ENCODE results near the gene GMPR.

GMPR gene

DNA sequence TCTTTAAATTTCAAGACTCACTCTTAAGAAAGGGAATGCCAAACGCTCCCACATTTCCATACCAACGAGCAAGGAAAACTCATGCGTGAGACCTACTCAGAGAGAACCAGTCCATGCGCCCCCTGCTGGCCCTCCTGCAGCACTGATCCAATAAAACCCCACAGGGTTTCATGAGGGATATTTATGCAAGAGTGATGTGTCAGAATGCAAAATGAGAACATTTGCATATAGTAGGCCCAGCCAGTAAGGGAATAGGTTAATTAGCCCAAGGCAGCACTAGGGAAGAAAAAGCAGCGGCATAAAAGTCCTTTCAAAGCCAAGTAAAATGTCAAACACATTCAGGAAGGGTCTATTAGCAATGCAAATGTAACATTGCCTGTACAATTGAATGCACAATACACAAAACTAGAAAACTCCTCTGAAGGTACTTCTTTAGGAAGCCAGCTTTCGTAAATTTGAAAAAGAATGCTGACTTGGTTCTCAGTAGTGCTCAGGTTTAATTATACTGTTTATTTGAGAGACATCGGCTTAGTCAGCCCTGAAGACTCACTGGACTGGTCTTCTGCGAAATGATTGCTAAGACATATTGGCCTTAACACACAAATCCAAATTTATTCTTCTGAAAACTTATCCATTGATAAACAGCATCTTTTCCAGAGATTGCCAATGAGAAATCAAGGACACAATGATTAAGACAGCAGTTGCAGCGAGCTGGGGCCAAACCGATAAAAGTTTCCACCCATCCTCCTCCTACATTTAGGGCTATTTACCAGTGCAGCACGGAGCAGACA lies 93.2 kb downstream of the GMPR start:
- peak; percentile 81 for DNase-seq

DNA sequence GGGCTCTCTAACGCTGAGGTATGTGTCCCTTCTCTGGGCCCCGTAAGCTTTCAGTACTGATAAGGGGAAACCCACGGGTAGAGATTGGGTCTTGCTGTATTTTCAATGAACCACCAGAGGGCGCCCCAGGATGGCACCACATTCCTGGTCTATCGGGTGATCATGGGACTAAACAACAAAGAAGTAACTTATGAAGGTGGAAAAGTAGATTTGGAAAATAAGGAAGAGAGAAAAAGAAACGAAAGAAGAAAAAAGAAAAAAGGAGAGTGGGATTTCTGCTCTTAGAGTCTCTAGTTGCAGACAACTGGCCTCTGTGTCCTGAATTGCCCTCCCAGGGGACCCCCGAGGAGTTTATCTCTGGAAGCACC lies 93.8 kb downstream of the GMPR start:
- peak; percentile 75 for DNase-seq

DNA sequence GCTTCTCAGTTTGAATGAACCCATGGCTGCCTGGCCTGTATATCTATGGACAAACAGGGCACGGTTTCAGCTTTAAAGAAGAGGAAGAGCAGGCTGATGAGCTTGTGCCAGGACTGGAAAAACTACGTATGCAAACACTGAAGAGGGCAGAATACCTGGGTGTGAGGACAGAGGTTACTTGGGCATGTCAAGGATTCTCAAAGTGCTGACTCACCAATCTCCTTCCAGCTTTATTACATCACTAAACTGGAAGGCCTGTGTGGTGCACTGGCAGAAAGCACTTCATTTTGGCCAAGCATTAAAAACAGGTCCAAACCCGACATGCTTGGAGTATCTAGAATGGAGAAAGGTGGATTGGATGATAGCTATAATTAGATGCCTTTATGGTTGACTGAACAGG lies 95.2 kb downstream of the GMPR start:
- DNase-seq: peak; percentile 57

DNA sequence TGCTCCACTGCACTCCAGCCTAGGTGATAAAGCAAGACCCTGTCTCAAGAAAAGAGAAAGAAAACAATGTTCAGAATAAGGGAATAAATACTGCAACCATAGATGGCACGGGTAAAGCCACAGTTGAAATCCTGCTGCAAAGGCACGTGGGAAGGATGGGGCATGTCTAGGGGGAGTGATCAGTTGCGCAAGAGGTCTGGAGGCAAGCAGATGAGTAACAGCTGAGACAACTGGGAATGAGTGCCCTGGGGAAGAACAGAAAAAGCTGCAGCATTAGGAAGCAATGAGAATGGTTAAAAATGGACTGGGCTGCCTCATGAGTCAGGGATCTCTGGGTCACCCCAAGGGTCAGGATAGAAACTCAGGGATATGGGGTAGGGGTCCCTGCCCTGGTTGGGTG lies 96.3 kb downstream of the GMPR start:
- DNase-seq: peak; percentile 94

DNA sequence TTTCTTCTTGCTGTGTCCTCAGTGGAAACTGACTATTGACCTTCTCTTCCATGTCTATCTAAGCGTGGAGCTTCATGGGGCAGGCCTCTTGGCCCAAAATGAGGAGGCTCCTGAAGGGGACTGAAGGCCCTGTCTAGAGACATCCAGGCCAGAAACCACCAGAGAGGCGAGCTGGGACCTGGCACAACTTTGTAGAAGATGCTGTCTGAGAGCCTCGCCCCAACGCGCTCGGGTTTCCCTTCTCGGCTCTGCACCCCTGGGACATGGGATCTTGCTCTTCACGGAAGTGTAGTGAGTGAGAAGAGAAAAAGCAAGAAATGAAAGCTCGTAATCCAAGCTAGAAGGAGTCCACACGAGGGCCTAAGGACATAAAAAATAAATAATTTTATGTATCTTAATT lies 96.8 kb downstream of the GMPR start:
- no peak for DNase-seq

DNA sequence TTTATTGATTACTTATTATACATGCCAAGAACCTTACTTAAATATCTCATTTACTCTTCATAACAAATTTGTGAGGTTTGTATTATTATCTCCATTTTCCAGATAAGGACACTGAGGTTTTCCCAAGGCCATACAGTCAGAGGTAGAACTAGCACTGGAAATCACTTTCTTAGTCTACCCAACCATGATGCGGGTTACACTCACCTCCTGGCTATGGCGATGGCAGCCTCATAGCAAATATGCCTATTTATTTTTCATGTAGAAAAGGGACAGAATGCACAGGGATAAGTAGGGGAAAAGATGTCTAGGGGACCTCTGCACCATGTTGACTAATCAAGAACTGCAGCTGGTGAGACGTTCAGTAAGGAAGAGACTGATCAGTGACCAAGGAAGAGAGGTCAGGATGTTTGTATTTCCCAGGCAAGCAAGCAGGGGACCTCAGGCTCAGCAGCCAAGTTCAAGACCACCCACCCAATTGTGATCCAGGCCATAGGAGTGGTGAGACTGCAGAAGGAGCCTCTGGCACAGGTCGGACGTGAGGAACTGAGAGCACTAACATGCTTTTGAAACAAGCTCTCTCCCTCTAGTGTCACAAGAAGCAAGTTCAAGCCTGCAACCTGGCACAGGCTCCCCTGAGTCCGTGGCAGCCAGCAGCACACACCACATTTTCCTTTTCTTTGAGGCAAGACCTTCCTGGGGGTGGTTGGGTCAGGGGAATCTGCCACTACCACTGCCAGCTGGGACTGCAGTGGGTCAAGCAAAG lies 97.8 kb downstream of the GMPR start:
- DNase-seq: no peak

DNA sequence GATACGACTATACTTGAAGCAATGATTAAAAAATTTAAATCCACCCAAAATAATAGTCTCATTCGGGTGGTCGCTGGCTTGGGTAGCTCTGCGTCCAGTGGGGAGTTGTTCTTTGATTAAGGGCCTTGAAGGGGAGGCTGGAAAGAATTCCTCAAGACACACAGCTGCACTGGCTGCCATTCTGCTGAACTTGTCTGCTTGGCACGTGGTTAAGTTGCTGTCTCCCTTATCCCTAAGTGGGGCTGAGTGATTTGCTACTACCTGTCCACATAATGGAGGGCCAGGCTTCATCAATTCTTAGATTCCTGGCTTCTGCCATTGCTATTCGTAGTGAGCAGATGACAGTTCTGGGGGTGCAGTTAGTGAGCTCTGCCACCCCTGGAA lies 98.5 kb downstream of the GMPR start:
- no peak for DNase-seq

DNA sequence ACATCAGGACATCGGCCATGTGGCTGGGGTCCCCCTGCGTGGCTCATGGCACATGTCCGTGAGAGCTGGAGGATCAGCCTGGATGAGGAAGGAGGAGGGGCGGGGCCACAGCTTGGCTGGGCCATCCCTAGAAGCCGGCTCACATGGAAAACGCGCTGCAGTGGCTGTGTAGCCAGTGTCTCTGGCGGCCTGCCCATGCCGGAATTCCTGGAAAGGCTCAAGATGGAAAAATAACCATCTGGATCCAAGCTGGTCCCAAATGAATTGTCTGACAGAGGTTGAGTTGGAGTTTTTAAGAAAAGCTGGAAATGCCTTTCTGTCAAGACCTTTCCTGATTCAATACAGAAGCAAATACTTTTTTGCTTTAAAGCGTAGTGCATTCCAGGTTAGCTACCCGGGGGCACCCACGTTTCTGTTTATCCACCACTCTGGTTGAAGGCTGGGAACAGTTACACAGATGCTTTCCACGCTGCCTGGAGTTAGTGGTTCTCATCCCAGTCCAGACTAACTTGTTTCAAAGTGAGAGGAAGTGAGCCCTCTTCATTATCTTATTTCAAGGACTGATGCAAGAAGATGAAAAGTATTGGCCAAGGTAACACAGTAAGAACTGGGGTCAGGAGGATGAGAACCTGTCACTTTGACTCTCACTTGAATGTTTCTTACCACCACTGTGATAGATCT lies 99.0 kb downstream of the GMPR start:
- DNase-seq: peak; percentile 99

DNA sequence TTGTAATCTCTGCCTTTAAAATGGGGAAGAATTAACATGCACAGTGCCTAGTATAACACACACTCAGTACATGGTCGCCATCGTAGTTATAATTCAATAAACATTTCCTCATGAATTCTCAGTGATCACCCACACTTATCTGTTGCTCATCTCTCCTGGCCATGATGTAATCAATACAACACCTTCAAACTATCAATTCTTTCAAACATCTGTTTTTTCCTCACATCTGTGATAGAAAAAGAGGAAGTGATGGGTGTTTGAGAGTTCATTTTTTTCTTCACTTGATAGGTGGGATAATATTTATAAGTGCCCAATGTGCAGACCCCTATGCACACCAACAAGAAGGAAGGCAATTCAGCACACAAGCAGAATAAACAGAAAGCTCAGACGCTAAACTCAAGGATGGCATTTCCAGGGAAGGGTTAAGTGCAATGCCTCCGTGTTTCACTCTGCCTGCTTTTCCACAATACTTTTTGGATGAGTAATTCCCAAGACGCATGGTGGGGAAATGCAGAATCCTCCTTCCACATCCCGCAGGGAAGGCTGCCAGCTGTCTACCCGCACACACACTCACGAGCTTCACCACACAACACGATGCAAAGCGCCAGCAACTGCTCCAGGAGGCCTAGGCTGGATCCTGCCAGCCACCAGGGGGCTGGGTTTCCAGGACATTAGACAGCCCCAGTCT lies 100.3 kb downstream of the GMPR start:
- DNase-seq: peak; percentile 100

DNA sequence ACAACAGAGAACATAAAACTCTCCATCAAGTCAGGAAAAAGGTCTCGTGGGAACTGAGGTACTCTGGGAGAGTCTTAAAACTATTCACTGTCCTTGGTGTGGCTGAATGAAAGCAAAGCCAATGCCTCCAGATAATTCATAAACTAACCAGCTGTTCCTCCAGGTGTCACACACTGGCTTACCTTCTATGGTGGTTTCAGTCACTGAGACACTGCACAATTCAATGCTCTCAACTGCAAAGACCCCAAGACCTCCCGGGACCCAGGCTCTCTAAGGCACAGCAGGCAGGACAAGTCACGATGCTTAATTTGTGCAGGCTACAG lies 100.8 kb downstream of the GMPR start:
- DNase-seq: no peak

DNA sequence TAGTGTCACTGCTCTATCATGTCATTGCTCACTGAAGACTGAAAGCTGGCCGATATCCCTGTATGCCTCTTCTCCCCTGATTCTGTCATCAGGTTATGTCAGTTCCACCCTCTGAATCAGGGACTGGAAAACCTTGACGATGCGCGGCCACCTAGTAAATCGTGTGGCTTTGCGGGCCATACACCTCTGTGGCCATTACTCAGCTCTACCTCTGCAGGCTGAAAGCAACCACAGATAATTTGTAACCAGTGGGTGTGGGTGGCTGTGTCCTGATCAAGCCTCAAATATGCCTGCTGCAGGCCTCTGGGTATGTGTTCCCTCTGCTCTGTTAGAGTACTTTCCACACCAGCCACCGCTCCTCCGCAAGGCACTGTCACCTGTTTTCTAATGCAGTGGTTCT lies 105.2 kb downstream of the GMPR start:
- no peak for DNase-seq

DNA sequence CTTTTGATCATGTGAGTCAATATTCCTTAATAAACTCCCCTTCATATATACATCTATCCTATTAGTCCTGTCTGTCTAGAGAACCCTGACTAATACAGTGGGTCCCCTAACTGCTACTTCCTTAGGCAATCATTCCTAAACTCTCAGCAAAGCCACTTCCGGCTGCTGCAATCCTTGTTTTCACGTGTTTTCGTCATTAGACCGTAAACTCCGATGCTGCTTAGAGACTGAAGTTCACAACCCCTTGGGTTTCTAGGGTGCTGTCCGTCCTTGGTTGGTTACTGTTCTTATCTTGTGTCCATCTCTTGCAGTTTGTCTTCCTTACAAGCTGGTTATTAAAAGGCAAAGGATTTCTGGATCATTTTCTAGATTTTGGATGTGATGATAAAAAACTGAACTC lies 106.4 kb downstream of the GMPR start:
- DNase-seq: peak; percentile 49

Measured in fibroblast of skin of scalp (primary cell).